Fibroblast of mammary gland (primary cell): ENCODE measurements around the gene SMOC2.
"Not testable (repeated sequence)": the region's sequence is repeated elsewhere in the genome, so short reads cannot be mapped to it uniquely, and the experiment has no call there.

Source experiments
- DNase-seq: peaks from one replicate; pipeline ENCODE4 v3.0.0-alpha.2; 2010; ENCODE audit warnings: low read depth
- H3K4me3 ChIP-seq: 2 replicates; pipeline ENCODE4 v1.5.1; 2011; ENCODE audit warnings: low read depth, mild to moderate bottlenecking, low read length, moderate library complexity; ENCODE audit not compliant: control insufficient read depth
- TF ChIP-seq, protein P1 (sequence below): conservative IDR thresholded peaks from 2 replicates; pipeline ENCODE4 v1.5.1; 2011; ENCODE audit warnings: low read depth, low read length, inconsistent platforms; ENCODE audit not compliant: control insufficient read depth, insufficient read depth

SMOC2 gene

DNA sequence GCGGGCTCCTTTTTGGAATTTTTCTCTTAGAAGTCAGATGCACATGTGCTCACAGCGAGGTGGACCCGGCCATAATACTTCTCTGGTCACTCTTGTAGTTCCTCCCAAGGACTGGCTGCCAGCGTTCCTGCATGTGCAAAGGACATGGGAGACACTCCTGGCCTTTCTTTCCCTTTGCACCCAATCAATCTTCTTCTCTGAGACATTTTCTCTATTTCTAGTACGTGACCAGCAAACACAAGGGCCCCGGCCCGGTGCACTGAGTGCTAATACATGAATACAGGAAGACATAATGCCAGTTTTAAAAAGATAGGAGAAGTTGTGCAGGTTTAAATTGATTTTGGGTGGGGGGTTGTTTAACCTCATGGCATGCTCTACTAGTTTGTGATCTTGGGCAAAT lies 233.6 kb downstream of the SMOC2 start:
- no peak for DNase-seq
- TF ChIP-seq, protein P1, sequence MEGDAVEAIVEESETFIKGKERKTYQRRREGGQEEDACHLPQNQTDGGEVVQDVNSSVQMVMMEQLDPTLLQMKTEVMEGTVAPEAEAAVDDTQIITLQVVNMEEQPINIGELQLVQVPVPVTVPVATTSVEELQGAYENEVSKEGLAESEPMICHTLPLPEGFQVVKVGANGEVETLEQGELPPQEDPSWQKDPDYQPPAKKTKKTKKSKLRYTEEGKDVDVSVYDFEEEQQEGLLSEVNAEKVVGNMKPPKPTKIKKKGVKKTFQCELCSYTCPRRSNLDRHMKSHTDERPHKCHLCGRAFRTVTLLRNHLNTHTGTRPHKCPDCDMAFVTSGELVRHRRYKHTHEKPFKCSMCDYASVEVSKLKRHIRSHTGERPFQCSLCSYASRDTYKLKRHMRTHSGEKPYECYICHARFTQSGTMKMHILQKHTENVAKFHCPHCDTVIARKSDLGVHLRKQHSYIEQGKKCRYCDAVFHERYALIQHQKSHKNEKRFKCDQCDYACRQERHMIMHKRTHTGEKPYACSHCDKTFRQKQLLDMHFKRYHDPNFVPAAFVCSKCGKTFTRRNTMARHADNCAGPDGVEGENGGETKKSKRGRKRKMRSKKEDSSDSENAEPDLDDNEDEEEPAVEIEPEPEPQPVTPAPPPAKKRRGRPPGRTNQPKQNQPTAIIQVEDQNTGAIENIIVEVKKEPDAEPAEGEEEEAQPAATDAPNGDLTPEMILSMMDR = no peak
- H3K4me3 ChIP-seq = no peak overlapping the region

DNA sequence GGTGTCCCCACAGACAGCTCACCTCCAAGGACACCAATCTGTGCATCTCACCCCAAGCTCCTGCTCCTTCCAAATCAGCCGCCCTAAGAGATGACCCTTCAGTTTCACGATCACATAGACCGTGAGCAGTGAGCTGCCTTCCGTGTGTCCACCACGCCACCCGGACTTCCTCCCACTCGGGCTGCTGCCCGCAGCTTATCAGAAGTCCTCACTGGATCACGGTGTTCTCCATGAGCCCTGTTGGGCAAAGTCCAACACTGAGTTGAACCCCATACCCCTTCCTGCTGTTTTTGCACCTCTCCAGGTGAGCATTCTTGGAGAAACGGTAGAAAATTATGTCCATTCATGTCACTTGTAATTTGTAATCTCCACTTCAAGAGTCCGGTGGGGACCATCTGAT lies 234.4 kb downstream of the SMOC2 start:
- DNase-seq = no peak
- H3K4me3 ChIP-seq = no peak overlapping the region
- TF ChIP-seq, protein P1 = no peak

DNA sequence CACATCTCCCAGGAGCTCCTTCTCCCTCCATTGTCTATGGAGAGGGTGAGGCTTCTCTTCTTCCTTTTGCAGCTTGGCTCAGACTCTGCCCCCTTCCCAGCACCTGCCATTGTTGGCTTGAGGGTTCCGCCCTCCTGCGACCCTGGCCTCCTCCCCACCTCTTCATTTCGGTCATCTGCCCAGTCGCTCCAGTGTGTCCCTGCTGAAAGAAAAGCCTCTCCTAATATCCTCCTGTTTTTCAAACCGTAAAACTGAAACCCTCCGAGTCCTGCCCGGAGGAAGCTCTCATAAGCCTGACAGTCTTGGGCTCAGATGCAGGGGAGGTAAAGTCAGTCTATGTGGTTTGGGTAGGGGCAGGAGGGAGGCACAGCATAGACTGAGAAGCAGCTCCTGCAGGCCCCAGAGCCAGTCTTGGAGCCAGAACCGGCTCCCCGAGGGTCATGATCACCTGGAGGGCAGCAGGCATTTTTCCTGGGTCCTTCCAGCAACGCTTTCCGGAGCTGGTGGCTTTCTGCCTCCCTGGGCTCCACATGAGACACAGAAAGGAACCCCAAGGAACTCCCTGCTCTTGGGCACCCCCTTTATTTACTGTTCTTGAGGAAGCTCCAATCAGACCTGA lies 235.1 kb downstream of the SMOC2 start:
- TF ChIP-seq, protein P1 = no peak
- no peak for DNase-seq
- H3K4me3 ChIP-seq = no peak overlapping the region

DNA sequence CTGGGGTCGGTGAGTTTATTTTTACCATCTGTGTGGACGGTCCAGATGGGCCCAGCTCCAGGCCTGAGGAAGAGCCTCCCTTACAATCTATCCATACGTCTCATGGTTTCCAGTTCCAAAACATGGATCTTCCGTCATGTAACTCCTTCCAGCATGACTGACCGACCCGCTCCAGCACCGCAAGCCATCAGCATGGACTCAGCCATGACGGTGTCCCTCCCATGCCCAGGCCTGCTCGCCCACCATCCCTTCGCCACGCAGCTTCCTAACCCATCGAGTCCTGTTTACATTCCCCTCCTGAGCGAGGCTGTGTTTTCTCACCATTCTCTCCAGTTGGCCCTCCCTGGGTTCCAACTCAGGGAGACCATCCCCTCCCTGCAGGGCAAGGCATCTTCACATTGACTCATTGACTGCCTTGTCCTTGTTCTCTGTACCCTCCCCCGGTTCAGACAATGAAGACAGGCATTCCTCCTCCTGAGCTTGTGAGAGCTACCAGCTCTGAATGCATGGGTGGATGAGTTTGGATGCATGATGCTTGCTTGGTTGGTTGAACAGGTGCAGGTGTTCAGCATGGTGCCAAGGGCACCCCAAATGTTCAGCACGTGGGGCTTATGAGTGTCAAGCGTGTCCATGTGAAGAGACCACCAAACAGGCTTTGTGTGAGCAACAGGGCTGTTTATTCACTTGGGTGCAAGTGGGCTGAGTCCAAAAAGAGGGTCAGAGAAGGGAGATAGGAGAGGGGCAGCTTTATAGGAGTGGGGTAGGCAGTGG lies 235.8 kb downstream of the SMOC2 start:
- TF ChIP-seq, protein P1 = no peak
- no peak for DNase-seq
- H3K4me3 ChIP-seq = no peak overlapping the region

DNA sequence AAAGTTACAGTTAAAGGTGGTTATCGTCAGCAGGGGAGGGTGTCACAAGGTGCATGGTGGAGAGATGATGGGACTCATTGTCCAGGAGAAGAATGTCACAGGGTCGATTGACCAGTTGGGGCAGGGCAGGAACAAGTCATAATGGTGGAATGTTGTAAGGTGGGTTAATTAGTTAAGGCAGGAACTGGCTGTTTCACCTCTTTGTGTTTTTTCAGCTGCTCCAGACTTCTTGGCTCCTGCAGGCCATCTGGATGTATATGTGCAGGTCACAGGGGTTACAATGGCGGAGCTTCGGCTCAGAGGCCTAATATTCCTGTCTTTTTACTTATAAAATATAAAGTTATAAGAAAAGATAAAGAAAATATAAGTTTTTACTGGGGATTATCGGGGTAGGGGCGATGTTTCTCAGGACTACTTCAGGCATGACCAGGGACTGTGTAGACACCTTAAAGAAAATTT lies 236.4 kb downstream of the SMOC2 start:
- DNase-seq = not testable (repeated sequence)

DNA sequence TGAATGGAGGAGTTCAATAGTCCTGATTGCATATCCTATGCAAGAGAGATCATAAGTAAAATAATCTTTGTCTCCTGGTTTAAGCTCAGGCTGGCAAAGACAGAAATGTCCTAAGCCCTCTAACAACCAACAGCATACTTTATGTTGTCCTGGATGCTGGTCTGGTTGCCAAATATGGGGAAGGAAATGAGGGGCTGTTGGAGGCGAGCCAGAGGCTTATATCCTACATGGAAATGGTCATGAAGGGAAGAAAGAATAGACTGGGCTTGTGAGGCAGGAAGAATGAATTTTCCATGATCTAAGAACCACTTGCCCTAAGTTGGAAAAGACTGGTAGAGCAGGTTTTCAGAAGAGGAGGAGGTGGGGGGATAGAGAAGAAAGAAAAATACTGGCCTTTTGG lies 237.1 kb downstream of the SMOC2 start:
- no peak for DNase-seq
- TF ChIP-seq, protein P1 = no peak
- H3K4me3 ChIP-seq = no peak overlapping the region

More for the DNA sequence above, 236.4 kb downstream of the SMOC2 start:
- H3K4me3 ChIP-seq = not testable (repeated sequence)

DNA sequence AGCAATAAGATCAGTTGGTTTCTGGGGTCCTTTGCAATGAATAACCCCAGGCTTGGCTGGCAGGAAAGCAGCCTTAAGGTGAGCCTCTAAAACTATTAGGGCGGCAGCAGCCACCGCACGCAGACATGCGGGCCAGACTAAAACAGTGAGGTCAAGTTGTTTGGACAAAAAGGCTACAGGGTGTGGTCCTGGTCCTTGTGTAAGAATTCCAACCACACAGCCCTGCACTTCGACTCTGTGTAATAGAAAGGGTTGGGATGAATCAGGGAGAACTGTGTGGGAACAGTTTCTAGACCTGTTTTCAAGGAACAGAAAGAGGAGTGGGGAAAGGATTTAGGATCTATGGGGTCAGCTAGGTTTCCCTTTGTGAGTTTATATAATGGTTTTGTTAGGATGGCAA lies 237.6 kb downstream of the SMOC2 start:
- TF ChIP-seq, protein P1 = no peak
- no peak for DNase-seq
- no peak overlapping the region for H3K4me3 ChIP-seq
